Mucosa of rectum (tissue), 2 donors: Measurements from ENCODE around the gene TUFM.
"Not testable (repeated sequence)": the region's sequence is repeated elsewhere in the genome, so short reads cannot be mapped to it uniquely, and the experiment has no call there.

Experiments used
- H3K27ac ChIP-seq, 2 donors: one replicate each; pipeline ENCODE4 v1.7.0; 2013; ENCODE audit warnings: inconsistent platforms in 2 of 2, low read depth in 2 of 2, low read length in 2 of 2
- H3K27me3 ChIP-seq, 2 donors: one replicate each; pipeline ENCODE4 v1.7.0; 2013; ENCODE audit warnings: low read length in 2 of 2; ENCODE audit not compliant: control insufficient read depth in 2 of 2, insufficient read depth in 2 of 2
- H3K36me3 ChIP-seq, 2 donors: one replicate each; pipeline ENCODE4 v1.7.0; 2013; ENCODE audit warnings: low read length in 2 of 2; ENCODE audit not compliant: control insufficient read depth in 2 of 2, insufficient read depth in 2 of 2
- H3K4me1 ChIP-seq, 2 donors: one replicate each; pipeline ENCODE4 v1.7.0; 2013; ENCODE audit warnings: low read length in 2 of 2, mild to moderate bottlenecking in 1 of 2; ENCODE audit not compliant: control insufficient read depth in 2 of 2, insufficient read depth in 2 of 2
- H3K4me3 ChIP-seq, 2 donors: one replicate each; pipeline ENCODE4 v1.7.0; 2013; ENCODE audit warnings: low read length in 2 of 2
- H3K9ac ChIP-seq, 2 donors: one replicate each; pipeline ENCODE4 v1.7.0; 2013; ENCODE audit warnings: low read length in 2 of 2, low read depth in 1 of 2, mild to moderate bottlenecking in 1 of 2
- H3K9me3 ChIP-seq, 2 donors: one replicate each; pipeline ENCODE4 v1.7.0; 2013; ENCODE audit warnings: low read length in 2 of 2; ENCODE audit not compliant: control insufficient read depth in 2 of 2
- donor health status: healthy.
- donor health status: Normal muscosa, but diverticular disease.

Gene TUFM

DNA sequence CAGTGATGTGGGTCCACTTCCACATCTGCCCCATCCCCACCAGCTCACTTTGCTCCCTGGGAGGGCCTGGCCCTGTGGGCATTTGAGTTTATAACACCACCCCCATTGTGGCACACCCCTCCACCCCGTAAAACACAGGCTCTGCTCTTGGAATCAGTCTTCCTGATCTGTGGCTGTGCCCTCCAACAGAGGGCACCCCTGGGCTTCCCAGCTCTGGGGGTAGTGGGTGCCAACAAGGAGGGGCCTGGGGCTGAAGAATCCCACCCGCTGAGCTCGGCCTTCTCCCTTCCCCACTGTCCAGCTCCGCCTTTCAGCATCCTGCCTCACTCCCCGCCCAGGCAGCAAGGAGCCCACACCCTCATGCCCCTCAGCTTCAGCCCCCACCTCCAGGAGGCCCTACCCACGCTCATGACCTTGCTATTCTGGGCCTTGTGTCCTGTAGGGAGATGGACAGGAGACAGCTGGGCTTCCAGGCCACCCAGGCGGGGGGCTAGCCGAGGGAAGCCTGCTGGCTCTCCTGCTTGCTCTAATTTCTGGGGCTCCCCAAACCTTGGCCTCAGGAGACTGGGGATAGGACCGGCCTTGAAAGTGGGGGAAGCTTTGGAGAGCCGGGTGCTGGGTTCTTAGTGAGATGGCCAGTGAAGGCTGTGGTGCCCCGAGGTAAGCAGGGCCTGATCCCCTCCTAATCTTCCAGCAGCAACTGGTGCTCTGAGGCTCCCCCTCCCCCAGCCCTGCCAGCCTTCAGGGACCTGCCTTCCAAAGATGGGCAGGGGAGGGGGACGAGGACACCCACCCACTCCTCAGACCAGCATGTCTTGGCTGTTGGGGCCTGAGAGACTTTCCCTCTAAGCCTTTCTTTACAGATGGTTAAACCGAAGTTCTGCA, 29.2 kb upstream of the TUFM start:
- Histone ChIP-seq H3K36me3 (peaks cover 24% of the 10 kb centered on the region in 2 donors), H3K27me3 (no peaks in the 10 kb centered on the region), H3K27ac (no peak overlapping the region), H3K9me3 (no peaks in the 10 kb centered on the region), H3K4me1 (peaks cover 8 to 9% of the 10 kb centered on the region in 2 donors), H3K9ac (no peak overlapping the region), H3K4me3 (no peak overlapping the region)

GRCh38 chr16:28874406-28874805, 28.3 kb upstream of the TUFM start:
- H3K9me3 ChIP-seq, result no peaks in the 10 kb centered on the region

DNA sequence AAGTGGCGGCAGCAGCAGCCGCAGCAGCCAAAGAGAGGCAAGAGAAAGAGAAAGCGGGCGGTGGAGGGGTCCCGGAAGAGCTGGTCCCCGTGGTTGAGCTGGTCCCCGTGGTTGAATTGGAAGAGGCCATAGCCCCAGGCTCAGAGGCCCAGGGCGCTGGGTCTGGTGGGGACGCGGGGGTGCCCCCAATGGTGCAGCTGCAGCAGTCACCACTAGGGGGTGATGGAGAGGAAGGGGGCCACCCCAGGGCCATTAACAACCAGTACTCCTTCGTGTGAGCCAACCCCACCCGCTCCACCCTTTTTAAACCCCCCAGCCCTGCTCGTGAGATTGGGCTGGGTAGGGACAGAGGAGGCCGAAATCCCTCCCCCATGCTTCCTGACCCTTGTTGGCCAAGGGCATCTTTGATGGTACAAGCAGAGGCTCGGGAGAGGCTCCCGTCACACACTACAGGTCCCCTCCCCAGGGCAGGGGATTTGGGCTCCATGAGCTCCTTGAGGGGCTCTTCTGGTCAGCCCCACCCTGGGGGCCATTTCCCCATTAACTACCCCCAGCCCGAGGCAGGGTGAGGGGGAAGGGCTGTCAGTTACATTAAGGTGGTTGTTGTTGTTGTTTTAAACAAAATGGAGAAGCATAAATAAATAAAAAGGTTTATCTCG, 27.5 kb upstream of the TUFM start:
- no peak overlapping the region for H3K9ac ChIP-seq
- H3K4me3 ChIP-seq, result no peak overlapping the region
- H3K4me1 ChIP-seq, result no peaks in the 10 kb centered on the region
- no peak overlapping the region for H3K27ac ChIP-seq
- H3K36me3 ChIP-seq, result peaks cover 41% of the 10 kb centered on the region in 2 donors
- H3K9me3 ChIP-seq, result no peaks in the 10 kb centered on the region
- H3K27me3 ChIP-seq, result no peaks in the 10 kb centered on the region

More at GRCh38 chr16:28874406-28874805, 28.3 kb upstream of the TUFM start:
- peaks cover 33 to 34% of the 10 kb centered on the region in 2 donors for H3K36me3 ChIP-seq
- no peaks in the 10 kb centered on the region for H3K27me3 ChIP-seq
- H3K4me3 ChIP-seq, result no peak overlapping the region
- H3K27ac ChIP-seq, result no peak overlapping the region
- peaks cover 3 to 4% of the 10 kb centered on the region in 2 donors for H3K4me1 ChIP-seq
- H3K9ac ChIP-seq, result no peak overlapping the region

- no peak overlapping the region for H3K9ac ChIP-seq
- H3K4me3 ChIP-seq, result no peak overlapping the region
- H3K4me1 ChIP-seq, result no peaks in the 10 kb centered on the region
- H3K27me3 ChIP-seq, result no peaks in the 10 kb centered on the region
- H3K36me3 ChIP-seq, result peaks cover 42 to 43% of the 10 kb centered on the region in 2 donors
- H3K27ac ChIP-seq, result no peak overlapping the region
- H3K9me3 ChIP-seq, result no peaks in the 10 kb centered on the region
Observed at GRCh38 chr16:28872952-28873351, 26.8 kb upstream of the TUFM start.

DNA sequence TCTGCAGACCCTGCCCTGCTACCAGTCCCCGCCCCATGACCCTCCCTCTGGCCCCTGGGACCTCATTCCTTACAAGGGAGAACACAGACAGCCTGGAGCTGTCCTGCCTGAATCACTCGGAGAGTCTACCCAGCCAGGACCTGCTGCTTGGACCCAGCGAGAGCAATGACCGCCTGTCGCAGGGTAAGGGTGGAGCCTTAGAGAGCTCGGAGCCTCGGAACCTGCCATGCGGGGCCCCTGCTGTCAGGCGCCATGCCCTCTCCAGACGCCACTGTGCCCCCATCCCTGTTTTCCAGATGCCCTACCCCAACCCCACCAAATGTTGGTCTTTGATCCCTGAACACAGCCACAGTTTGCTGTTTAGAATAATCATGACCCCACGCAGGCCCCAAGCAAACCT, 23.1 kb upstream of the TUFM start:
- no peak overlapping the region for H3K9ac ChIP-seq
- H3K36me3 ChIP-seq, result peaks cover 50 to 52% of the 10 kb centered on the region in 2 donors
- H3K9me3 ChIP-seq, result no peaks in the 10 kb centered on the region
- no peak overlapping the region for H3K4me3 ChIP-seq
- no peaks in the 10 kb centered on the region for H3K27me3 ChIP-seq
- no peak overlapping the region for H3K27ac ChIP-seq
- peaks cover 13 to 16% of the 10 kb centered on the region in 2 donors for H3K4me1 ChIP-seq

DNA sequence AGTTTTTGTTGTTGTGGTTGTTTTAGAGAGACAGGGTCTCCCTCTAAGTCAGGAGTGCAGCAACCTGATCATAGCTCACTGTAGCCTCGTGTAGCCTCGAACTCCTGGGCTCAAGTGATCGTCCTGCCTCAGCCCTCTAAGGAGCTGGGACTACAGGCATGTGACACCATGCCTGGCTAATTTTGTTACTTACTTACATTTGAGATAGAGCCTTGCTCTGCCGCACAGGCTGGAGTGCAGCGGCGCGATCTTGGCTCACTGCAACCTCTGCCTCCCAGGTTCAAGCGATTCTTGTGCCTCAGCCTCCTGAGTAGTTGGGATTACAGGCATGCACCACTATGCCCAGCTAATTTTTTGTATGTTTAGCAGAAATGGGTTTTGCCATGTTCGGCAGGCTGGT, 21.5 kb upstream of the TUFM start:
- H3K27ac ChIP-seq, H3K27me3 ChIP-seq, H3K9me3 ChIP-seq, H3K9ac ChIP-seq, H3K4me3 ChIP-seq: not testable (repeated sequence)
- peaks cover 13 to 18% of the 10 kb centered on the region in 2 donors for H3K4me1 ChIP-seq
- H3K36me3 ChIP-seq, result peaks cover 42 to 45% of the 10 kb centered on the region in 2 donors

- Histone ChIP-seq H3K4me1 (peaks cover 13 to 18% of the 10 kb centered on the region in 2 donors), H3K9me3 (no peaks in the 10 kb centered on the region), H3K27ac (no peak overlapping the region), H3K9ac (no peak overlapping the region), H3K27me3 (no peaks in the 10 kb centered on the region), H3K36me3 (peaks cover 38 to 45% of the 10 kb centered on the region in 2 donors), H3K4me3 (no peak overlapping the region)
Observed at GRCh38 chr16:28867241-28867640, 21.1 kb upstream of the TUFM start.

- Histone ChIP-seq H3K36me3 (peaks cover 32 to 37% of the 10 kb centered on the region in 2 donors), H3K9me3 (no peaks in the 10 kb centered on the region), H3K27me3 (no peaks in the 10 kb centered on the region), H3K9ac (no peak overlapping the region), H3K4me3 (no peak overlapping the region), H3K27ac (no peak overlapping the region), H3K4me1 (peaks cover 13 to 18% of the 10 kb centered on the region in 2 donors)
Observed at GRCh38 chr16:28866454-28866804, 20.3 kb upstream of the TUFM start.

DNA sequence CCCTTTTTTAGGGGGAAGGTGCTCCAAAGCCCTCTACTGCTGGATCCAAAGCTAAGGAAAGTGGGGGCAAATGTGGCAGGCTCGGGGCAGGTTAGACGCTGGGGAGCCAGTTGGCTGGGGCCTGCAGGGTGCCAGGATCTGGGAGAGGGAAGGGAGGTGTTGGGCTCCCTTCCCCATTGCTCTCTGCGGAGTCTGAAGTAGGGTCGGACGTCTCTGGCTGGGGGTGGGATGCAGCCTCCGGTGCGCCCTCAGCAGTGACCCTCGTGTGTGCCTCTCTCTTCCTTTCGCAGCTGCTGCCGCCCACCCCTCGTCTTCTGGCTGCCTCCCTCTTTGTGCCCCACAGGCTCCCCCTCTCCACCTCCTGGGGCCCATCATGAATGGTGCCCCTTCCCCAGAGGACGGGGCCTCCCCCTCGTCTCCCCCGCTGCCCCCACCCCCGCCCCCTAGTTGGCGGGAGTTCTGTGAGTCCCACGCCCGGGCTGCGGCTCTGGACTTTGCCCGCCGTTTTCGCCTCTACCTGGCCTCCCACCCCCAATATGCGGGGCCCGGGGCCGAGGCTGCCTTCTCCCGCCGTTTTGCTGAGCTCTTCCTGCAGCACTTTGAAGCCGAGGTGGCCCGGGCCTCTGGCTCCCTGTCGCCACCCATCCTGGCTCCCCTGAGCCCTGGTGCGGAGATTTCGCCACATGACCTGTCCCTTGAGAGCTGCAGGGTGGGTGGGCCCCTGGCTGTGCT, 19.7 kb upstream of the TUFM start:
- H3K4me3 ChIP-seq, result no peak overlapping the region
- H3K9me3 ChIP-seq, result no peaks in the 10 kb centered on the region
- no peak overlapping the region for H3K27ac ChIP-seq
- H3K9ac ChIP-seq, result no peak overlapping the region
- H3K4me1 ChIP-seq, result peaks cover 13 to 18% of the 10 kb centered on the region in 2 donors
- peaks cover 29 to 34% of the 10 kb centered on the region in 2 donors for H3K36me3 ChIP-seq
- H3K27me3 ChIP-seq, result no peaks in the 10 kb centered on the region
